ENCODE measurements around the gene CD300LD.

- no peak for TF ChIP-seq CTCF (IDR thresholded peaks at IDR 0.05; ENCODE audit: insufficient read depth, low read length)
- TF ChIP-seq POLR2AphosphoS5 (IDR thresholded peaks at IDR 0.05; ENCODE audit: low read depth) = no peak
- no peak for TF ChIP-seq REST (IDR thresholded peaks at IDR 0.05; ENCODE audit: insufficient replicate concordance, low read depth)
- TF ChIP-seq GABPA (IDR thresholded peaks at IDR 0.05; ENCODE audit: low read depth) = no peak
- no peak for TF ChIP-seq SPI1 (IDR thresholded peaks at IDR 0.05; ENCODE audit: borderline replicate concordance, low read depth)
Observed at GRCh38 chr17:74571621-74572270, 20.3 kb downstream of the CD300LD start.
